ENCODE results near the gene SLC22A3. TPM values are rescaled to one million over a fixed set of nuclear protein-coding genes. Genes with fewer than 3 reads are reported as not detected.

Gene SLC22A3
- total RNA-seq, 1 donor from 2014 or later = 0.07 TPM

DNA sequence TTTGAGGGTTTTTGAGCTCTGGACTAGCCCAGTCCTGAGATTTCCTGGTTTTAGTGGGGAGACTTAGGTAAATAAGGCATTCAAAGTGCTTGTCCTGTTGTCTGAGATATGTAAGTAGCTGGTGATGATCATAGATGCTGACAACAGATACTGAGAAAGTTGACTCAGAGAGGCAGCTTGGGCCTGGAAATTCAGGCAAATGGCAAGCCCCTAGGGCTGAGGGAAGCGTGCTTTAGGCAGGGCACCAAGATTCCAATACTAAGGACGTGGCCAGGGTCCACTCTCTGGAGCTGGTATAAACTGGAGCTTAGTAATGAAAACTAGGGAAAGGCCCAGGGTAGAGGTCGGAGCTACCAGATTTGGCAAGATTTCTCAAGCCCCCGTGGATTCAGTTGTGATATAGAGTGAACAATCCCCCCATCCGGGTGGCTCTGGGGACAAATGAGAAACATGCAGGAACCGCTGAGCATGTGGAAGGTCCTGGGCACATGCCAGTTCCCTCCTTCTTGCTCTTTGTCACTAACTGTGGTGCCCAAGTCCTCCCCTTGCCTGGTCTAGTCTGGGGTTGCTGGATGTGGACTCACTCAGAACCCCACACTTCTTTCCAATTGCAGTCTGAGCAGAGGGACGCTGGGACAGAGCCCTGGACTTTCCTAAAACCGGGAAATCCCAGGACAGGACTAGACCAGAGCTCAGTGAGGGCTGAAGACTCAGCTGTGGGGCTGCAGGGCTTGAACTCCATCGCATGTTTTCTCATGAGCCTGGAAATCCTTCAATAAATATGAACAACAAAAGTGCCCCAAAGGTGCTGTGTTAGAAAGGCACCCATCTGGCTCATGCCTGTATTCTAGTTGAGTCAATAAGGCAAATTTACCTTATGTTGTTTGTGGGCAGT lies 10.3 kb downstream of the SLC22A3 start:
- Mint-ChIP-seq H3K9me3 (peaks cover 2% of the 10 kb centered on the region), H3K4me1 (no peaks in the 10 kb centered on the region), H3K27ac (no peak overlapping the region), H3K36me3 (no peaks in the 10 kb centered on the region), H3K27me3 (ENCODE audit: insufficient read depth, low read depth) (peaks cover 5% of the 10 kb centered on the region), H3K4me3 (no peak overlapping the region)
- DNase-seq (ENCODE audit: low spot score) = no peak
- H3K36me3 ChIP-seq = no peaks in the 10 kb centered on the region
- no peaks in the 10 kb centered on the region for H3K9me3 ChIP-seq (ENCODE audit: low read depth)
- H3F3A ChIP-seq (ENCODE audit: low read depth) = no peaks in the 10 kb centered on the region
- no peak overlapping the region for H3K4me2 ChIP-seq
- no peaks in the 10 kb centered on the region for H3K4me1 ChIP-seq
- no peaks in the 10 kb centered on the region for H4K20me1 ChIP-seq (ENCODE audit: low read depth)
- H2AFZ ChIP-seq (replicated peaks) = no peak overlapping the region
- H3K79me2 ChIP-seq (ENCODE audit: low read depth) = no peaks in the 10 kb centered on the region
- no peak for TF ChIP-seq EZH2 (IDR thresholded peaks at IDR 0.05)
- no peak for TF ChIP-seq EZH2phosphoT487 (IDR thresholded peaks at IDR 0.05)
- TF ChIP-seq, protein P1, sequence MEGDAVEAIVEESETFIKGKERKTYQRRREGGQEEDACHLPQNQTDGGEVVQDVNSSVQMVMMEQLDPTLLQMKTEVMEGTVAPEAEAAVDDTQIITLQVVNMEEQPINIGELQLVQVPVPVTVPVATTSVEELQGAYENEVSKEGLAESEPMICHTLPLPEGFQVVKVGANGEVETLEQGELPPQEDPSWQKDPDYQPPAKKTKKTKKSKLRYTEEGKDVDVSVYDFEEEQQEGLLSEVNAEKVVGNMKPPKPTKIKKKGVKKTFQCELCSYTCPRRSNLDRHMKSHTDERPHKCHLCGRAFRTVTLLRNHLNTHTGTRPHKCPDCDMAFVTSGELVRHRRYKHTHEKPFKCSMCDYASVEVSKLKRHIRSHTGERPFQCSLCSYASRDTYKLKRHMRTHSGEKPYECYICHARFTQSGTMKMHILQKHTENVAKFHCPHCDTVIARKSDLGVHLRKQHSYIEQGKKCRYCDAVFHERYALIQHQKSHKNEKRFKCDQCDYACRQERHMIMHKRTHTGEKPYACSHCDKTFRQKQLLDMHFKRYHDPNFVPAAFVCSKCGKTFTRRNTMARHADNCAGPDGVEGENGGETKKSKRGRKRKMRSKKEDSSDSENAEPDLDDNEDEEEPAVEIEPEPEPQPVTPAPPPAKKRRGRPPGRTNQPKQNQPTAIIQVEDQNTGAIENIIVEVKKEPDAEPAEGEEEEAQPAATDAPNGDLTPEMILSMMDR (IDR thresholded peaks at IDR 0.05) = no peak
- H3K4me3 ChIP-seq = no peak overlapping the region
- no peaks in the 10 kb centered on the region for H3K27me3 ChIP-seq
- H3K27ac ChIP-seq = no peak overlapping the region
- H3K9ac ChIP-seq = no peak overlapping the region

DNA sequence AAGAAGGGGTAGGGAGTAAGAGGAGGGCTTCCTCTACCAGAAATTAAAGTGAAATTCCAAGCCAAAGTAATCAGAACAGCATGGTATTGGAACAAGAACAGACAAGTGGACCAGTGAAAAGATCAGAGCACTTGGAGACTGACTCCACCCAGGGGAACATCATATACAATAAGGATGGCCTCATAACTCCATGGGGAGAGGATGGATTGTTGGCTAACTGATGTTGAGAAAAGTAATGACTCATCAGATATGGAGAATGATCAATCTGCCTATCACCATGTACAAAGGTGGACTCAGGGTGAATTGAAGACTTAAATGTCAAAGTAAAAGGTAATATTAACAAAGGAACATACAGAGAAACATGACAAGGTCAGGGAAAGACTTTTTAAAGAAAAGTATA lies 12.8 kb downstream of the SLC22A3 start:
- TF ChIP-seq, protein P1 (IDR thresholded peaks at IDR 0.05) = no peak
- Histone ChIP-seq H3K4me2 (no peak overlapping the region), H3F3A (ENCODE audit: low read depth) (no peaks in the 10 kb centered on the region), H3K4me3 (no peak overlapping the region), H3K9ac (no peak overlapping the region), H3K9me3 (ENCODE audit: low read depth) (no peaks in the 10 kb centered on the region), H4K20me1 (ENCODE audit: low read depth) (no peaks in the 10 kb centered on the region), H3K36me3 (no peaks in the 10 kb centered on the region), H3K4me1 (no peaks in the 10 kb centered on the region), H2AFZ (replicated peaks) (no peak overlapping the region), H3K27ac (no peak overlapping the region), H3K79me2 (ENCODE audit: low read depth) (no peaks in the 10 kb centered on the region), H3K27me3 (no peaks in the 10 kb centered on the region)
- H3K27me3 Mint-ChIP-seq (ENCODE audit: insufficient read depth, low read depth) = no peaks in the 10 kb centered on the region
- no peak overlapping the region for H3K27ac Mint-ChIP-seq
- H3K36me3 Mint-ChIP-seq = no peaks in the 10 kb centered on the region
- H3K4me3 Mint-ChIP-seq = no peak overlapping the region
- no peaks in the 10 kb centered on the region for H3K4me1 Mint-ChIP-seq
- DNase-seq (ENCODE audit: low spot score) = no peak
- H3K9me3 Mint-ChIP-seq = peaks cover 2% of the 10 kb centered on the region

GRCh38 chr6:160362556-160362955 lies 14.4 kb downstream of the SLC22A3 start:
- Mint-ChIP-seq H3K27ac (no peak overlapping the region), H3K4me1 (no peaks in the 10 kb centered on the region), H3K9me3 (peaks cover 2% of the 10 kb centered on the region), H3K27me3 (ENCODE audit: insufficient read depth, low read depth) (no peaks in the 10 kb centered on the region), H3K36me3 (no peaks in the 10 kb centered on the region), H3K4me3 (no peak overlapping the region)
- H3K27me3 ChIP-seq = no peaks in the 10 kb centered on the region
- H3K4me3 ChIP-seq = no peak overlapping the region
- no peaks in the 10 kb centered on the region for H3K4me1 ChIP-seq
- no peaks in the 10 kb centered on the region for H4K20me1 ChIP-seq (ENCODE audit: low read depth)
- no peaks in the 10 kb centered on the region for H3K36me3 ChIP-seq
- no peak for TF ChIP-seq EZH2phosphoT487 (IDR thresholded peaks at IDR 0.05)
- TF ChIP-seq, protein P1 (IDR thresholded peaks at IDR 0.05) = no peak
- no peak for TF ChIP-seq EZH2 (IDR thresholded peaks at IDR 0.05)
- no peaks in the 10 kb centered on the region for H3K9me3 ChIP-seq (ENCODE audit: low read depth)
- no peak overlapping the region for H3K9ac ChIP-seq
- no peak overlapping the region for H3K4me2 ChIP-seq
- no peaks in the 10 kb centered on the region for H3F3A ChIP-seq (ENCODE audit: low read depth)
- H3K79me2 ChIP-seq (ENCODE audit: low read depth) = no peaks in the 10 kb centered on the region
- no peak overlapping the region for H3K27ac ChIP-seq
- H2AFZ ChIP-seq (replicated peaks) = no peak overlapping the region
- DNase-seq (ENCODE audit: low spot score) = no peak
